Parathyroid adenoma (tissue), 2 donors: ENCODE results near the gene LHFPL6.

Source experiments
- H2AFZ ChIP-seq: fragments of 300-600 bp; sonication (generic); one replicate; pipeline ENCODE4 v1.7.0; 2017; ENCODE audit warnings: antibody characterized with exemption, mild to moderate bottlenecking
- H3K27ac ChIP-seq: fragments of 300-600 bp; sonication (generic); one replicate; pipeline ENCODE4 v1.7.0; 2017
- H3K27me3 ChIP-seq: fragments of 300-600 bp; sonication (generic); one replicate; pipeline ENCODE4 v1.7.0; 2017; ENCODE audit warnings: low read length; ENCODE audit not compliant: control insufficient read depth, insufficient read depth
- H3K36me3 ChIP-seq: fragments of 300-600 bp; sonication (generic); one replicate; pipeline ENCODE4 v1.7.0; 2017; ENCODE audit warnings: low read length; ENCODE audit not compliant: control insufficient read depth, insufficient read depth
- H3K4me1 ChIP-seq: fragments of 300-600 bp; sonication (generic); one replicate; pipeline ENCODE4 v1.7.0; 2017; ENCODE audit warnings: control low read depth
- H3K4me2 ChIP-seq: fragments of 300-600 bp; sonication (generic); one replicate; pipeline ENCODE4 v1.7.0; 2017; ENCODE audit warnings: low read length
- H3K4me3 ChIP-seq: fragments of 300-600 bp; sonication (generic); one replicate; pipeline ENCODE4 v1.7.0; 2017; ENCODE audit warnings: low read depth, low read length
- H3K79me2 ChIP-seq: fragments of 300-600 bp; sonication (generic); one replicate; pipeline ENCODE4 v1.7.0; 2017; ENCODE audit warnings: control low read depth
- H3K9ac ChIP-seq: fragments of 300-600 bp; sonication (generic); one replicate; pipeline ENCODE4 v1.7.0; 2017; ENCODE audit warnings: mild to moderate bottlenecking
- H3K9me3 ChIP-seq: fragments of 300-600 bp; sonication (generic); one replicate; pipeline ENCODE4 v1.7.0; 2017; ENCODE audit warnings: low read length; ENCODE audit not compliant: control insufficient read depth
- CTCF ChIP-seq: fragments of 300-600 bp; sonication (generic); IDR thresholded peaks from one replicate; pipeline ENCODE4 v1.7.0; 2017; ENCODE audit warnings: antibody characterized with exemption, mild to moderate bottlenecking
- donor health status: primary hyperparathyroidism.

The LHFPL6 gene

GRCh38 chr13:39597838-39598237 lies 5.2 kb downstream of the LHFPL6 start:
- Histone ChIP-seq H3K9ac (no peak overlapping the region), H3K4me1 (no peaks in the 10 kb centered on the region), H3K4me3 (no peak overlapping the region), H3K27me3 (no peaks in the 10 kb centered on the region), H3K79me2 (no peaks in the 10 kb centered on the region), H3K4me2 (no peak overlapping the region), H3K36me3 (no peaks in the 10 kb centered on the region), H3K27ac (no peak overlapping the region), H3K9me3 (no peaks in the 10 kb centered on the region), H2AFZ (no peak overlapping the region)
- TF ChIP-seq CTCF, result no peak

- H3K4me1 ChIP-seq, result no peaks in the 10 kb centered on the region
- no peak for TF ChIP-seq CTCF
- no peak overlapping the region for H3K27ac ChIP-seq
- H3K4me3 ChIP-seq, result no peak overlapping the region
- no peaks in the 10 kb centered on the region for H3K79me2 ChIP-seq
- H3K9me3 ChIP-seq, result no peaks in the 10 kb centered on the region
- H2AFZ ChIP-seq, result no peak overlapping the region
- H3K4me2 ChIP-seq, result no peak overlapping the region
- H3K9ac ChIP-seq, result no peak overlapping the region
- no peaks in the 10 kb centered on the region for H3K36me3 ChIP-seq
- no peaks in the 10 kb centered on the region for H3K27me3 ChIP-seq
These were observed 6.3 kb downstream of the LHFPL6 start for GRCh38 chr13:39596685-39597084.

- no peak overlapping the region for H3K9ac ChIP-seq
- H3K4me3 ChIP-seq, result no peak overlapping the region
- H3K27me3 ChIP-seq, result no peaks in the 10 kb centered on the region
- H3K36me3 ChIP-seq, result no peaks in the 10 kb centered on the region
- TF ChIP-seq CTCF, result no peak
- no peaks in the 10 kb centered on the region for H3K4me1 ChIP-seq
- no peak overlapping the region for H2AFZ ChIP-seq
- H3K79me2 ChIP-seq, result no peaks in the 10 kb centered on the region
- no peak overlapping the region for H3K27ac ChIP-seq
- H3K9me3 ChIP-seq, result no peaks in the 10 kb centered on the region
- no peak overlapping the region for H3K4me2 ChIP-seq
These were observed 6.8 kb downstream of the LHFPL6 start for GRCh38 chr13:39596176-39596575.

- Histone ChIP-seq H3K9me3 (no peaks in the 10 kb centered on the region), H3K4me2 (no peak overlapping the region), H3K27ac (no peak overlapping the region), H3K79me2 (no peaks in the 10 kb centered on the region), H3K4me1 (no peaks in the 10 kb centered on the region), H3K27me3 (no peaks in the 10 kb centered on the region), H2AFZ (no peak overlapping the region), H3K9ac (no peak overlapping the region), H3K36me3 (no peaks in the 10 kb centered on the region), H3K4me3 (no peak overlapping the region)
- no peak for TF ChIP-seq CTCF
These were observed 12.4 kb downstream of the LHFPL6 start for GRCh38 chr13:39590466-39591036.

- H3K79me2 ChIP-seq, result no peaks in the 10 kb centered on the region
- no peak overlapping the region for H3K4me2 ChIP-seq
- H2AFZ ChIP-seq, result no peak overlapping the region
- H3K9ac ChIP-seq, result no peak overlapping the region
- H3K9me3 ChIP-seq, result no peaks in the 10 kb centered on the region
- no peaks in the 10 kb centered on the region for H3K27me3 ChIP-seq
- H3K27ac ChIP-seq, result no peak overlapping the region
- no peaks in the 10 kb centered on the region for H3K4me1 ChIP-seq
- no peak overlapping the region for H3K4me3 ChIP-seq
- H3K36me3 ChIP-seq, result no peaks in the 10 kb centered on the region
- no peak for TF ChIP-seq CTCF
These were observed 14.6 kb downstream of the LHFPL6 start for GRCh38 chr13:39588384-39588783.
